H9 (cell line): ENCODE measurements around the gene PLCD3. TPM values are rescaled to one million over a fixed set of nuclear protein-coding genes. Genes with fewer than 3 reads are reported as not detected.
A peak's percentile ranks its signal among the peaks of the same experiment; 100 is the strongest.

Experiments used
- DNase-seq: peaks from one replicate; pipeline ENCODE4 v3.0.0-alpha.2; 2017
- H2AFZ ChIP-seq: one replicate; pipeline ENCODE4 v1.6.1; 2013; ENCODE audit warnings: mild to moderate bottlenecking, low read length, control low read depth, moderate library complexity
- H2AK5ac ChIP-seq: 2 replicates; pipeline ENCODE4 v1.6.1; 2013; ENCODE audit warnings: low read length, control low read depth, mixed read lengths; ENCODE audit not compliant: insufficient read length
- H2BK120ac ChIP-seq: one replicate; pipeline ENCODE4 v1.6.1; 2013; ENCODE audit warnings: low read depth, mild to moderate bottlenecking, low read length, control low read depth, inconsistent platforms; ENCODE audit not compliant: poor library complexity, severe bottlenecking
- H2BK12ac ChIP-seq: 2 replicates; pipeline ENCODE4 v1.6.1; 2013; ENCODE audit warnings: low read length, control low read depth, mixed read lengths, low read depth; ENCODE audit not compliant: insufficient read length
- H2BK15ac ChIP-seq: 2 replicates; pipeline ENCODE4 v1.6.1; 2013; ENCODE audit warnings: low read depth, low read length, control low read depth
- H2BK20ac ChIP-seq: one replicate; pipeline ENCODE4 v1.6.1; 2013; ENCODE audit warnings: low read depth, mild to moderate bottlenecking, low read length, control low read depth, inconsistent platforms; ENCODE audit not compliant: poor library complexity, severe bottlenecking
- H2BK5ac ChIP-seq: 2 replicates; pipeline ENCODE4 v1.6.1; 2013; ENCODE audit warnings: low read length, control low read depth, mixed read lengths; ENCODE audit not compliant: insufficient read length
- H3K14ac ChIP-seq: 2 replicates; pipeline ENCODE4 v1.6.1; 2013; ENCODE audit warnings: low read length, control low read depth; ENCODE audit not compliant: insufficient read depth
- H3K18ac ChIP-seq: 2 replicates; pipeline ENCODE4 v1.6.1; 2013; ENCODE audit warnings: low read depth, mild to moderate bottlenecking, mixed read lengths, low read length, control low read depth; ENCODE audit not compliant: insufficient read length
- H3K23ac ChIP-seq: 2 replicates; pipeline ENCODE4 v1.6.1; 2013; ENCODE audit warnings: low read length, control low read depth, mixed read lengths, low read depth; ENCODE audit not compliant: insufficient read length
- H3K23me2 ChIP-seq: 2 replicates; pipeline ENCODE4 v1.6.1; 2013; ENCODE audit warnings: low read depth, mild to moderate bottlenecking, mixed read lengths, low read length, control low read depth; ENCODE audit not compliant: insufficient read length, poor library complexity, severe bottlenecking
- H3K27ac ChIP-seq: 2 replicates; pipeline ENCODE4 v1.5.1; 2013; ENCODE audit warnings: low read length, control low read depth, mixed read lengths, low read depth; ENCODE audit not compliant: insufficient read length
- H3K27me3 ChIP-seq: 2 replicates; pipeline ENCODE4 v1.6.1; 2013; ENCODE audit warnings: low read length, control low read depth, inconsistent platforms; ENCODE audit not compliant: insufficient read depth
- H3K4ac ChIP-seq: 2 replicates; pipeline ENCODE4 v1.6.1; 2013; ENCODE audit warnings: low read depth, mild to moderate bottlenecking, control low read depth, inconsistent platforms, low read length, moderate library complexity
- H3K4me1 ChIP-seq: 2 replicates; pipeline ENCODE4 v1.6.1; 2013; ENCODE audit warnings: low read length, control low read depth, inconsistent platforms; ENCODE audit not compliant: insufficient read depth
- H3K4me2 ChIP-seq: 2 replicates; pipeline ENCODE4 v1.6.1; 2013; ENCODE audit warnings: low read length, control low read depth, mixed read lengths; ENCODE audit not compliant: insufficient read length, insufficient read depth
- H3K56ac ChIP-seq: 2 replicates; pipeline ENCODE4 v1.6.1; 2013; ENCODE audit warnings: low read depth, mild to moderate bottlenecking, mixed read lengths, low read length, control low read depth; ENCODE audit not compliant: insufficient read length
- H3K79me1 ChIP-seq: 2 replicates; pipeline ENCODE4 v1.6.1; 2013; ENCODE audit warnings: low read depth, mild to moderate bottlenecking, moderate library complexity, low read length, control low read depth, inconsistent platforms; ENCODE audit not compliant: insufficient read depth, poor library complexity, severe bottlenecking
- H3K79me2 ChIP-seq: 2 replicates; pipeline ENCODE4 v1.6.1; 2013; ENCODE audit warnings: low read length, control low read depth, inconsistent platforms; ENCODE audit not compliant: insufficient read depth
- H3K9ac ChIP-seq: 2 replicates; pipeline ENCODE4 v1.6.1; 2013; ENCODE audit warnings: low read length, control low read depth, mixed read lengths; ENCODE audit not compliant: insufficient read length; ENCODE audit errors: extremely low read depth
- H3K9me3 ChIP-seq: one replicate; pipeline ENCODE4 v1.6.1; 2013; ENCODE audit warnings: low read depth, low read length, inconsistent platforms; ENCODE audit not compliant: control insufficient read depth
- H3T11ph ChIP-seq: one replicate; pipeline ENCODE4 v1.6.1; 2013; ENCODE audit warnings: mild to moderate bottlenecking, low read length, control low read depth, inconsistent platforms
- H4K20me1 ChIP-seq: one replicate; pipeline ENCODE4 v1.6.1; 2013; ENCODE audit not compliant: control insufficient read depth, insufficient read length, insufficient read depth
- H4K5ac ChIP-seq: 2 replicates; pipeline ENCODE4 v1.6.1; 2013; ENCODE audit warnings: low read depth, mild to moderate bottlenecking, mixed read lengths, low read length, control low read depth; ENCODE audit not compliant: insufficient read length
- H4K8ac ChIP-seq: replicated peaks from 2 replicates; pipeline ENCODE4 v1.6.1; 2013; ENCODE audit warnings: low read length, control low read depth, mixed read lengths, low read depth; ENCODE audit not compliant: insufficient read length
- H4K91ac ChIP-seq: 2 replicates; pipeline ENCODE4 v1.6.1; 2013; ENCODE audit warnings: low read depth, mild to moderate bottlenecking, moderate library complexity, mixed read lengths, low read length, control low read depth; ENCODE audit not compliant: insufficient read length
- H3K27ac Mint-ChIP-seq, 3 experiments: 2 replicates in 2 of 3; 3 replicates in 1 of 3; pipeline ENCODE4 v1.8.0; 2020 to 2021; ENCODE audit warnings: mixed read lengths in 3 of 3, mild to moderate bottlenecking in 1 of 3, moderate library complexity in 1 of 3
- H3K27me3 Mint-ChIP-seq: 2 replicates; pipeline ENCODE4 v1.8.0; 2021; ENCODE audit warnings: low read depth, mild to moderate bottlenecking, moderate library complexity, mixed read lengths
- H3K36me3 Mint-ChIP-seq, 3 experiments: 2 replicates in 2 of 3; 3 replicates in 1 of 3; pipeline ENCODE4 v1.8.0; 2020 to 2021; ENCODE audit warnings: low read depth in 3 of 3, mixed read lengths in 3 of 3; ENCODE audit not compliant: insufficient read depth in 1 of 3
- H3K4me1 Mint-ChIP-seq, 2 experiments: 2 replicates each; pipeline ENCODE4 v1.8.0; 2020; ENCODE audit warnings: mixed read lengths in 2 of 2
- H3K4me3 Mint-ChIP-seq, 2 experiments: 2 replicates in 1 of 2; 3 replicates in 1 of 2; pipeline ENCODE4 v1.8.0; 2020 to 2021; ENCODE audit warnings: mild to moderate bottlenecking in 2 of 2, mixed read lengths in 2 of 2, moderate library complexity in 1 of 2
- H3K9me3 Mint-ChIP-seq, 2 experiments: 2 replicates in 1 of 2; 3 replicates in 1 of 2; pipeline ENCODE4 v1.8.0; 2020; ENCODE audit warnings: mild to moderate bottlenecking in 2 of 2, mixed read lengths in 2 of 2, moderate library complexity in 1 of 2
- CTCF ChIP-seq: fragments of 200-600 bp; sonication (generic); conservative IDR thresholded peaks from 3 replicates; pipeline ENCODE4 v1.8.0; 2021; ENCODE audit warnings: antibody characterized with exemption, mild to moderate bottlenecking
- WGBS: extraction: QIAGEN DNeasy Blood & Tissue Kit; methylation state at CpG from one replicate; pipeline ENCODE4 v1.1.7; 2013; ENCODE audit warnings: missing lambda C conversion rate, low lambda C conversion rate, mixed read lengths; ENCODE audit not compliant: insufficient read length; ENCODE audit errors: extremely low coverage; 5-methylcytosine and 5-hydroxymethylcytosine counted together
- total RNA-seq: library from RNA; stranded (reverse); gene quantifications from 2 replicates; pipeline ENCODE4 v1.2.1, GENCODE V29; 2021

The PLCD3 gene
- total RNA-seq, 1 experiment from 2014 or later, result 41.6 TPM

GRCh38 chr17:45123076-45123770 lies 9.1 kb downstream of the PLCD3 start:
- no peak overlapping the region for H4K8ac ChIP-seq
- H2BK15ac ChIP-seq, result no peak overlapping the region
- H3K23ac ChIP-seq, result no peak overlapping the region
- H3K9ac ChIP-seq, result no peak overlapping the region
- no peaks in the 10 kb centered on the region for H3K23me2 ChIP-seq
- no peak overlapping the region for H2BK120ac ChIP-seq
- peaks cover 13 to 19% of the 10 kb centered on the region in 2 experiments for H3K4me1 Mint-ChIP-seq
- H2BK5ac ChIP-seq, result no peak overlapping the region
- no peak overlapping the region for H3K27ac ChIP-seq
- H3K27me3 Mint-ChIP-seq, result no peaks in the 10 kb centered on the region
- no peaks in the 10 kb centered on the region for H3K79me1 ChIP-seq
- no peaks in the 10 kb centered on the region; the same call in 1 of the 2 replicates for H3K4me1 ChIP-seq
- H3K4me2 ChIP-seq, result no peak overlapping the region
- no peak for DNase-seq
- H2AK5ac ChIP-seq, result no peak overlapping the region
- H3K56ac ChIP-seq, result no peak overlapping the region
- no peak overlapping the region for H3K14ac ChIP-seq
- no peak overlapping the region for H2AFZ ChIP-seq
- no peak overlapping the region for H2BK12ac ChIP-seq
- peak overlapping the region in 2 of 3 experiments; percentile 26 to 55; a peak in 3 of 7 replicates for H3K27ac Mint-ChIP-seq
- TF ChIP-seq CTCF, result no peak
- H4K20me1 ChIP-seq, result no peaks in the 10 kb centered on the region
- no peak overlapping the region for H4K5ac ChIP-seq
- no peaks in the 10 kb centered on the region for H3K79me2 ChIP-seq
- no peak overlapping the region for H3K4me3 Mint-ChIP-seq
- H3K4ac ChIP-seq, result no peak overlapping the region
- no peaks in the 10 kb centered on the region for H3K9me3 ChIP-seq
- H3T11ph ChIP-seq, result no peak overlapping the region
- H3K18ac ChIP-seq, result no peak overlapping the region
- no peaks in the 10 kb centered on the region for H3K27me3 ChIP-seq
- no peak overlapping the region for H4K91ac ChIP-seq
- no CpG with 5 or more reads among the region's 6 CpGs for WGBS
- no peaks in the 10 kb centered on the region for H3K9me3 Mint-ChIP-seq
- no peak overlapping the region for H2BK20ac ChIP-seq
- H3K36me3 Mint-ChIP-seq, result no peaks in the 10 kb centered on the region; a peak in 4 of 7 replicates
